Measurements from ENCODE around the gene FUZ. TPM values are rescaled to one million over a fixed set of nuclear protein-coding genes. Genes with fewer than 3 reads are reported as not detected.
A peak's percentile ranks its signal among the peaks of the same experiment; 100 is the strongest.

FUZ gene
- total RNA-seq, 4 donors from 2014 or later = 4.7 to 13.7 (median 8.1) TPM

- H3K4me3 ChIP-seq = peak overlapping the region; percentile 79 to 98 (median 92)
- no peaks in the 10 kb centered on the region for H3K9me3 ChIP-seq
- H3K36me3 ChIP-seq = no peaks in the 10 kb centered on the region
- H3K27ac ChIP-seq = peak overlapping the region; percentile 92 to 96 (median 94)
- WGBS, 2 donors = 1 to 2% methylated on average over 20 to 41 of the region's 53 CpGs
- no peaks in the 10 kb centered on the region for H3K27me3 ChIP-seq
- DNase-seq = peak; percentile 98
- intact Hi-C loops (cut with DNase I) = no loop called here
- H3K4me1 ChIP-seq = peaks cover 13 to 47% (median 16%) of the 10 kb centered on the region in 3 donors
- TF ChIP-seq POLR2A (IDR thresholded peaks at IDR 0.05) = peak in 3 of 4 donors; percentile 52 to 81 (median 80)
- peak in 1 of 6 experiments; percentile 20 for TF ChIP-seq CTCF (IDR thresholded peaks at IDR 0.05)
Observed at GRCh38 chr19:49766007-49766929, 46.8 kb downstream of the FUZ start.

GRCh38 chr19:49764341-49764740 lies 48.8 kb downstream of the FUZ start:
- H3K4me3 ChIP-seq = no peak overlapping the region
- TF ChIP-seq CTCF (IDR thresholded peaks at IDR 0.05) (no peak), POLR2A (IDR thresholded peaks at IDR 0.05) (no peak)
- H3K36me3 ChIP-seq = no peaks in the 10 kb centered on the region
- intact Hi-C loops (cut with DNase I) = no loop called here
- H3K27me3 ChIP-seq = no peaks in the 10 kb centered on the region
- no peaks in the 10 kb centered on the region for H3K9me3 ChIP-seq
- peaks cover 13 to 40% (median 16%) of the 10 kb centered on the region in 3 donors for H3K4me1 ChIP-seq
- peak overlapping the region in 2 of 4 donors; percentile 47 to 48 for H3K27ac ChIP-seq
- no peak for DNase-seq
- 80 to 86% methylated on average over 8 of the region's 8 CpGs for WGBS, 2 donors

- H3K4me3 ChIP-seq = no peak within 1 kb of the TSS
- intact Hi-C loops (cut with DNase I) = no loop called here
- peaks cover 9 to 29% (median 14%) of the 10 kb centered on the region in 3 donors for H3K4me1 ChIP-seq
- H3K27ac ChIP-seq = peak within 1 kb of the TSS in 1 of 4 donors; percentile 47
- H3K27me3 ChIP-seq = no peaks in the 10 kb centered on the region
- no peak for TF ChIP-seq CTCF (IDR thresholded peaks at IDR 0.05)
- TF ChIP-seq POLR2A (IDR thresholded peaks at IDR 0.05) = no peak
- H3K36me3 ChIP-seq = no peaks in the 10 kb centered on the region
- DNase-seq = no peak
- WGBS, 2 donors = 78 to 82% methylated on average over 3 to 5 of the region's 6 CpGs
- H3K9me3 ChIP-seq = no peaks in the 10 kb centered on the region
Observed at GRCh38 chr19:49763230-49763629, 49.9 kb downstream of the FUZ start, which contains the start of gene TSKS. TSS of gene TSKS (minus strand) at chr19:49763306. CDS start at chr19:49763247, 59 bp downstream.

GRCh38 chr19:49761625-49762311 lies 51.3 kb downstream of the FUZ start:
- TF ChIP-seq CTCF (IDR thresholded peaks at IDR 0.05) = no peak
- no peak for TF ChIP-seq POLR2A (IDR thresholded peaks at IDR 0.05)
- H3K9me3 ChIP-seq = no peaks in the 10 kb centered on the region
- intact Hi-C loops (cut with DNase I) = no loop called here
- H3K27ac ChIP-seq = no peak overlapping the region
- H3K4me1 ChIP-seq = peaks cover 0 to 20% (median 4%) of the 10 kb centered on the region in 3 donors
- H3K27me3 ChIP-seq = no peaks in the 10 kb centered on the region
- no peak overlapping the region for H3K4me3 ChIP-seq
- no peak for DNase-seq
- 53 to 56% methylated on average over 3 to 7 of the region's 16 CpGs for WGBS, 2 donors
- H3K36me3 ChIP-seq = no peaks in the 10 kb centered on the region

Data from esophagus squamous epithelium (tissue), 5 donors.